AG08395 (cell line): Measurements from ENCODE around the gene KLC4.
"Not testable (repeated sequence)": the region's sequence is repeated elsewhere in the genome, so short reads cannot be mapped to it uniquely, and the experiment has no call there.

Experiments
- DNase-seq: peaks from one replicate; pipeline ENCODE4 v3.0.0; 2012; ENCODE audit warnings: mixed read lengths, low spot score

The KLC4 gene

GRCh38 chr6:43070028-43070632 is 10.7 kb downstream of the KLC4 start:
- DNase-seq = peak; percentile 80

GRCh38 chr6:43074847-43075669 is 15.6 kb downstream of the KLC4 start:
- peak; percentile 62 for DNase-seq

- peak; percentile 45 for DNase-seq
These were observed 16.4 kb downstream of the KLC4 start, which contains the start of gene PTK7 for GRCh38 chr6:43075670-43076463. Gene PTK7, plus strand, starts transcription at chr6:43076314. Its CDS starts 175 bp downstream, at chr6:43076489.

GRCh38 chr6:43076464-43077332 is 17.3 kb downstream of the KLC4 start:
- DNase-seq = peak; percentile 28

GRCh38 chr6:43077333-43077809 is 17.9 kb downstream of the KLC4 start:
- no peak for DNase-seq

- DNase-seq = peak; percentile 60
These were observed 18.6 kb downstream of the KLC4 start for GRCh38 chr6:43077981-43078511.

GRCh38 chr6:43078691-43079090 is 19.3 kb downstream of the KLC4 start:
- DNase-seq = peak; percentile 51

GRCh38 chr6:43081043-43081442 is 21.6 kb downstream of the KLC4 start:
- DNase-seq = no peak

- DNase-seq = not testable (repeated sequence)
These were observed 22.5 kb downstream of the KLC4 start for GRCh38 chr6:43081922-43082321.

- no peak for DNase-seq
These were observed 23.6 kb downstream of the KLC4 start for GRCh38 chr6:43082806-43083655.

GRCh38 chr6:43086022-43086658 is 26.7 kb downstream of the KLC4 start:
- DNase-seq = no peak

- DNase-seq = no peak
These were observed 29.2 kb downstream of the KLC4 start for GRCh38 chr6:43088654-43089056.

GRCh38 chr6:43089467-43089866 is 30.0 kb downstream of the KLC4 start:
- no peak for DNase-seq

- DNase-seq = peak; percentile 62
These were observed 30.6 kb downstream of the KLC4 start for GRCh38 chr6:43089874-43090558.

GRCh38 chr6:43090559-43090956 is 31.1 kb downstream of the KLC4 start:
- no peak for DNase-seq

GRCh38 chr6:43091020-43091419 is 31.6 kb downstream of the KLC4 start:
- DNase-seq = no peak

GRCh38 chr6:43091436-43091991 is 32.1 kb downstream of the KLC4 start:
- DNase-seq = no peak

GRCh38 chr6:43092635-43093034 is 33.2 kb downstream of the KLC4 start:
- no peak for DNase-seq
